T-helper 9 cell (primary cell): Measurements from ENCODE around the gene MAD1L1.
A peak's percentile ranks its signal among the peaks of the same experiment; 100 is the strongest.

Experiments used
- DNase-seq: peaks from one replicate; pipeline ENCODE4 v3.0.0-alpha.2; 2020

The MAD1L1 gene

GRCh38 chr7:2217206-2217605 is 15.5 kb downstream of the MAD1L1 start:
- no peak for DNase-seq

GRCh38 chr7:2215851-2216250 is 16.9 kb downstream of the MAD1L1 start:
- DNase-seq, result no peak

- no peak for DNase-seq
Measured at GRCh38 chr7:2214636-2215035, 18.1 kb downstream of the MAD1L1 start.

- DNase-seq, result no peak
Measured at GRCh38 chr7:2213551-2214215, 19.1 kb downstream of the MAD1L1 start.

- DNase-seq, result no peak
Measured at GRCh38 chr7:2212906-2213305, 19.8 kb downstream of the MAD1L1 start.

- DNase-seq, result no peak
Measured at GRCh38 chr7:2211926-2212325, 20.8 kb downstream of the MAD1L1 start.

GRCh38 chr7:2211259-2211880 is 21.4 kb downstream of the MAD1L1 start:
- DNase-seq, result no peak

GRCh38 chr7:2210551-2211258 is 22.0 kb downstream of the MAD1L1 start:
- DNase-seq, result no peak

- no peak for DNase-seq
Measured at GRCh38 chr7:2209961-2210323, 22.8 kb downstream of the MAD1L1 start.

- peak; percentile 33 for DNase-seq
Measured at GRCh38 chr7:2209146-2209960, 23.4 kb downstream of the MAD1L1 start.

- DNase-seq, result no peak
Measured at GRCh38 chr7:2208712-2209111, 24.0 kb downstream of the MAD1L1 start.

- DNase-seq, result no peak
Measured at GRCh38 chr7:2205036-2205780, 27.5 kb downstream of the MAD1L1 start.

GRCh38 chr7:2204446-2204845 is 28.3 kb downstream of the MAD1L1 start:
- DNase-seq, result no peak

GRCh38 chr7:2203766-2204300 is 28.9 kb downstream of the MAD1L1 start:
- no peak for DNase-seq

GRCh38 chr7:2202901-2203765 is 29.6 kb downstream of the MAD1L1 start:
- DNase-seq, result no peak

GRCh38 chr7:2202361-2202761 is 30.4 kb downstream of the MAD1L1 start:
- DNase-seq, result no peak

- DNase-seq, result no peak
Measured at GRCh38 chr7:2201686-2202360, 30.9 kb downstream of the MAD1L1 start.

GRCh38 chr7:2201128-2201527 is 31.6 kb downstream of the MAD1L1 start:
- DNase-seq, result no peak

GRCh38 chr7:2200584-2200980 is 32.2 kb downstream of the MAD1L1 start:
- DNase-seq, result no peak

- DNase-seq, result no peak
Measured at GRCh38 chr7:2199956-2200583, 32.7 kb downstream of the MAD1L1 start.
